Uterus (tissue), 4 donors: Measurements from ENCODE around the gene CAMSAP3. TPM values are rescaled to one million over a fixed set of nuclear protein-coding genes. Genes with fewer than 3 reads are reported as not detected.

Source experiments
- DNase-seq, 2 donors: peaks; one replicate each; pipeline ENCODE4 v3.0.0-alpha.2; 2019 to 2020
- H3K27ac ChIP-seq, 2 donors: fragments of 200-600 bp; sonication (generic); 1 replicate in 1 of 2; 2 replicates in 1 of 2; pipeline ENCODE4 v1.5.1; 2016 to 2018
- H3K27me3 ChIP-seq, 2 donors: fragments of 200-600 bp; sonication (generic); one replicate each; pipeline ENCODE4 v1.5.1; 2018 to 2019; ENCODE audit warnings: control low read depth in 1 of 2
- H3K36me3 ChIP-seq, 2 donors: fragments of 200-600 bp; sonication (generic); one replicate each; pipeline ENCODE4 v1.5.1; 2019; ENCODE audit warnings: control low read depth in 1 of 2
- H3K4me1 ChIP-seq, 2 donors: fragments of 200-600 bp; sonication (generic); one replicate each; pipeline ENCODE4 v1.5.1; 2018 to 2019; ENCODE audit warnings: control low read depth in 1 of 2
- H3K4me3 ChIP-seq, 2 donors: fragments of 200-600 bp; sonication (generic); 1 replicate in 1 of 2; 2 replicates in 1 of 2; pipeline ENCODE4 v1.5.1; 2018 to 2019; ENCODE audit warnings: mild to moderate bottlenecking in 1 of 2
- H3K9me3 ChIP-seq, 2 donors: fragments of 200-600 bp; sonication (generic); one replicate each; pipeline ENCODE4 v1.5.1; 2019; ENCODE audit warnings: control low read depth in 1 of 2
- POLR2A ChIP-seq, 2 donors: fragments of 450-650 bp; IDR thresholded peaks; one replicate each; pipeline ENCODE4 v1.6.1; 2016; ENCODE audit warnings: antibody characterized with exemption in 2 of 2, mild to moderate bottlenecking in 1 of 2, moderate library complexity in 1 of 2
- intact Hi-C: fragments of 100-400 bp; cut with DNase I; formaldehyde crosslinking; loops from one replicate; pipeline ENCODE4 v1.15.1; 2023; ENCODE audit warnings: low total_unique reads
- total RNA-seq, 4 donors: library from RNA; depleted of rRNA in 3 of 4; stranded (reverse); fragments of >200 nt in 3 of 4; gene quantifications; one replicate each; pipeline versions ENCODE4 v1.1.0 to v1.2.4, GENCODE V29; 2014 to 2023
- TF ChIP-seq, protein P1 (sequence below), 4 experiments: fragments of 200-600 bp in 2 of 4; fragments of 450-650 bp in 2 of 4; sonication (generic) in 2 of 4; IDR thresholded peaks; one replicate each; pipeline ENCODE4 v1.5.1; 2016 to 2019; ENCODE audit warnings: antibody characterized with exemption in 4 of 4, mild to moderate bottlenecking in 2 of 4, moderate library complexity in 1 of 4
- donor health status: DM: yes; HTN: yes; CAD: no.

CAMSAP3 gene
- total RNA-seq, 4 donors from 2014 or later = 0.26 to 3.5 (median 0.47) TPM

- no peak overlapping the region for H3K27ac ChIP-seq
- intact Hi-C loops = no loop called here
- no peak for TF ChIP-seq POLR2A (IDR thresholded peaks at IDR 0.05)
- TF ChIP-seq, protein P1, sequence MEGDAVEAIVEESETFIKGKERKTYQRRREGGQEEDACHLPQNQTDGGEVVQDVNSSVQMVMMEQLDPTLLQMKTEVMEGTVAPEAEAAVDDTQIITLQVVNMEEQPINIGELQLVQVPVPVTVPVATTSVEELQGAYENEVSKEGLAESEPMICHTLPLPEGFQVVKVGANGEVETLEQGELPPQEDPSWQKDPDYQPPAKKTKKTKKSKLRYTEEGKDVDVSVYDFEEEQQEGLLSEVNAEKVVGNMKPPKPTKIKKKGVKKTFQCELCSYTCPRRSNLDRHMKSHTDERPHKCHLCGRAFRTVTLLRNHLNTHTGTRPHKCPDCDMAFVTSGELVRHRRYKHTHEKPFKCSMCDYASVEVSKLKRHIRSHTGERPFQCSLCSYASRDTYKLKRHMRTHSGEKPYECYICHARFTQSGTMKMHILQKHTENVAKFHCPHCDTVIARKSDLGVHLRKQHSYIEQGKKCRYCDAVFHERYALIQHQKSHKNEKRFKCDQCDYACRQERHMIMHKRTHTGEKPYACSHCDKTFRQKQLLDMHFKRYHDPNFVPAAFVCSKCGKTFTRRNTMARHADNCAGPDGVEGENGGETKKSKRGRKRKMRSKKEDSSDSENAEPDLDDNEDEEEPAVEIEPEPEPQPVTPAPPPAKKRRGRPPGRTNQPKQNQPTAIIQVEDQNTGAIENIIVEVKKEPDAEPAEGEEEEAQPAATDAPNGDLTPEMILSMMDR (IDR thresholded peaks at IDR 0.05) = no peak
- H3K4me1 ChIP-seq = no peaks in the 10 kb centered on the region
- H3K9me3 ChIP-seq = no peaks in the 10 kb centered on the region
- no peaks in the 10 kb centered on the region for H3K27me3 ChIP-seq
- no peak overlapping the region for H3K4me3 ChIP-seq
- DNase-seq = no peak
- H3K36me3 ChIP-seq = no peaks in the 10 kb centered on the region
Observed at GRCh38 chr19:7644550-7644877, 48.9 kb downstream of the CAMSAP3 start.

DNA sequence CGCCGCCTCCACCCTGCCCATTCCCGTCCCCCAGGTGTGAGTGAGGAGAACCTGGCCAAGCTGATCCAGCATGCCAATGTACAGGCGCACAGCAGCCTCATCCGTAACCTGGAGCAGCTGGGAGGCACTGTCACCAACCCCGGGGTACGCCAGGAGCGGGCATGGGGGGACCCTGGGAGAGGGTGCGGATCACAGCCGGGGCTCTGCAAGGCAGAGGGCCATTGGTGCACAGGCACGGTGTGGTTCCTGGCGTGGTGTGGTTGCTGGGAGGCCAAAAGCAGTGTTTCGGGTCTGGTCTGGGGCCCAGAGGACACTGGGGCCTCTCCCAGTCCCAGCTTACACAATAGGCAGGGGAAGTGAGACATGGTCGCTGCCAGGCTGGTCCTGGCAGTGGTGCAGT lies 49.5 kb downstream of the CAMSAP3 start:
- TF ChIP-seq POLR2A (IDR thresholded peaks at IDR 0.05) = no peak
- TF ChIP-seq, protein P1 (IDR thresholded peaks at IDR 0.05) = no peak
- no peak for DNase-seq
- intact Hi-C loops = no loop called here
- no peaks in the 10 kb centered on the region for H3K9me3 ChIP-seq
- H3K4me3 ChIP-seq = no peak overlapping the region
- H3K36me3 ChIP-seq = no peaks in the 10 kb centered on the region
- no peaks in the 10 kb centered on the region for H3K4me1 ChIP-seq
- H3K27me3 ChIP-seq = no peaks in the 10 kb centered on the region
- H3K27ac ChIP-seq = no peak overlapping the region

- DNase-seq = no peak
- Histone ChIP-seq H3K36me3 (no peaks in the 10 kb centered on the region), H3K4me3 (no peak overlapping the region), H3K27me3 (no peaks in the 10 kb centered on the region), H3K27ac (no peak overlapping the region), H3K9me3 (no peaks in the 10 kb centered on the region), H3K4me1 (no peaks in the 10 kb centered on the region)
- TF ChIP-seq, protein P1 (IDR thresholded peaks at IDR 0.05) = no peak
- TF ChIP-seq POLR2A (IDR thresholded peaks at IDR 0.05) = no peak
- intact Hi-C loops = no loop called here
Observed at GRCh38 chr19:7645656-7646425, 50.2 kb downstream of the CAMSAP3 start.

- no peak for DNase-seq
- no peaks in the 10 kb centered on the region for H3K4me1 ChIP-seq
- H3K4me3 ChIP-seq = no peak overlapping the region
- no peaks in the 10 kb centered on the region for H3K36me3 ChIP-seq
- peaks cover 0 to 3% of the 10 kb centered on the region in 2 donors for H3K27me3 ChIP-seq
- intact Hi-C loops = no loop called here
- TF ChIP-seq, protein P1 (IDR thresholded peaks at IDR 0.05) = no peak
- TF ChIP-seq POLR2A (IDR thresholded peaks at IDR 0.05) = no peak
- no peak overlapping the region for H3K27ac ChIP-seq
- no peaks in the 10 kb centered on the region for H3K9me3 ChIP-seq
Observed at GRCh38 chr19:7646426-7646700, 50.7 kb downstream of the CAMSAP3 start.

- no peak for DNase-seq
- TF ChIP-seq, protein P1 (IDR thresholded peaks at IDR 0.05) = no peak
- TF ChIP-seq POLR2A (IDR thresholded peaks at IDR 0.05) = no peak
- Histone ChIP-seq H3K9me3 (no peaks in the 10 kb centered on the region), H3K4me3 (no peak overlapping the region), H3K27me3 (peaks cover 0 to 7% of the 10 kb centered on the region in 2 donors), H3K27ac (no peak overlapping the region), H3K4me1 (no peaks in the 10 kb centered on the region), H3K36me3 (no peaks in the 10 kb centered on the region)
- intact Hi-C loops = no loop called here
Observed at GRCh38 chr19:7647156-7647555, 51.5 kb downstream of the CAMSAP3 start.
